Nephron progenitor cell (in vitro differentiated cells): ENCODE data around the gene COL21A1.

Experiments
- DNase-seq: peaks from one replicate; pipeline ENCODE4 v3.0.0; 2021
- H3K27ac Mint-ChIP-seq: 2 replicates; pipeline ENCODE4 v1.8.0; 2021; ENCODE audit warnings: mild to moderate bottlenecking, moderate library complexity, mixed read lengths
- H3K27me3 Mint-ChIP-seq: 2 replicates; pipeline ENCODE4 v1.8.0; 2021; ENCODE audit warnings: mild to moderate bottlenecking, low read depth, mixed read lengths; ENCODE audit not compliant: poor library complexity
- H3K36me3 Mint-ChIP-seq: 2 replicates; pipeline ENCODE4 v1.8.0; 2021; ENCODE audit warnings: low read depth, mixed read lengths
- H3K4me1 Mint-ChIP-seq: 2 replicates; pipeline ENCODE4 v1.8.0; 2021; ENCODE audit warnings: mixed read lengths
- H3K4me3 Mint-ChIP-seq: 2 replicates; pipeline ENCODE4 v1.8.0; 2021; ENCODE audit warnings: mild to moderate bottlenecking, moderate library complexity, mixed read lengths
- H3K9me3 Mint-ChIP-seq: 2 replicates; pipeline ENCODE4 v1.8.0; 2021; ENCODE audit warnings: mild to moderate bottlenecking, moderate library complexity, mixed read lengths
- TF ChIP-seq, protein P1 (sequence below): fragments of 200-600 bp; sonication (generic); IDR thresholded peaks from 2 replicates; pipeline ENCODE4 v1.5.0; 2021; ENCODE audit warnings: antibody characterized with exemption

COL21A1 gene

DNA sequence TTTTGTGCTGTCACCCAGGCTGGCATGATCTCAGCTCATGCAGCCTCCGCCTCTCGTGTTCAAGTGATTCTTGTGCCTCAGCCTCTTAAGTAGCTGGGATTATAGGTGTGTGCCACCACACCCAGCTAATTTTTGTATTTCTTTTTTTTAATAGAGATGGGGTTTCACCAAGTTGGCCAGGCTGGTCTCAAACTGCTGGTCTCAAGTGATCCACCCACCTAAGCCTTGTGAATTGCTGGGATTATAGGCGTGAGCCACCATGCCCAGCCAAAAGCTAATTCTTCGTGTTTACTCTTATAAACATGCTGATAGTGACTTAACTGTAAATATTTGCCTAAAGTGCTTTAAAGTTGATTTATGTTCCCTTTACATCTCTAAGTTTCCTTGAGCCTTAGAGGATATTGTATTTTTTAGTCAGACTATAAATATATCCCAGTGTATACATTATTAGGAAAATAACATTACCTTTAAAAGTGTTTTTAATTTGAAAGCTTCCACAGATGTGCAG lies 91.7 kb downstream of the COL21A1 start:
- no peak overlapping the region for H3K27ac Mint-ChIP-seq
- H3K4me3 Mint-ChIP-seq = no peak overlapping the region
- H3K27me3 Mint-ChIP-seq = no peaks in the 10 kb centered on the region

DNA sequence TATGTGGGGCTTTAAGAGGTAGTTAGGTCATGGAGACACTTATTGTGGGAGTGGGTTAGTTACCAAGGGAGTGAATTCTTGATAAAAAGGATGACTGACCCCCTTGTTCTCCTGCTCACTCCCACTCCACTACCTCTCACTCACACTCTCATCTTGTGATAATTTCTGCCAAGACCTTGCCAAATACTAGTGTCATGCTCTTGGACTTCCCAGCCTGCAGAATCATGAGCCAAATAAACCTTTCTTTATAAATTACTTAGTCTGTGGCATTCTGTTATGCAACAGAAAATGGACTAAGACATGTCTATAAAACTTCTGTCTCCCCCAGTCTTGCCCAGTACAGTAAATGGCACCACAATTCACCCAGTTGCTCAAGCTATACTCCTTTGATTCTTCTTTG lies 93.3 kb downstream of the COL21A1 start:
- Mint-ChIP-seq H3K27ac (no peak overlapping the region), H3K4me1 (peaks cover 13% of the 10 kb centered on the region), H3K27me3 (no peaks in the 10 kb centered on the region), H3K36me3 (no peaks in the 10 kb centered on the region), H3K9me3 (peaks cover 9% of the 10 kb centered on the region), H3K4me3 (no peak overlapping the region)
- TF ChIP-seq, protein P1, sequence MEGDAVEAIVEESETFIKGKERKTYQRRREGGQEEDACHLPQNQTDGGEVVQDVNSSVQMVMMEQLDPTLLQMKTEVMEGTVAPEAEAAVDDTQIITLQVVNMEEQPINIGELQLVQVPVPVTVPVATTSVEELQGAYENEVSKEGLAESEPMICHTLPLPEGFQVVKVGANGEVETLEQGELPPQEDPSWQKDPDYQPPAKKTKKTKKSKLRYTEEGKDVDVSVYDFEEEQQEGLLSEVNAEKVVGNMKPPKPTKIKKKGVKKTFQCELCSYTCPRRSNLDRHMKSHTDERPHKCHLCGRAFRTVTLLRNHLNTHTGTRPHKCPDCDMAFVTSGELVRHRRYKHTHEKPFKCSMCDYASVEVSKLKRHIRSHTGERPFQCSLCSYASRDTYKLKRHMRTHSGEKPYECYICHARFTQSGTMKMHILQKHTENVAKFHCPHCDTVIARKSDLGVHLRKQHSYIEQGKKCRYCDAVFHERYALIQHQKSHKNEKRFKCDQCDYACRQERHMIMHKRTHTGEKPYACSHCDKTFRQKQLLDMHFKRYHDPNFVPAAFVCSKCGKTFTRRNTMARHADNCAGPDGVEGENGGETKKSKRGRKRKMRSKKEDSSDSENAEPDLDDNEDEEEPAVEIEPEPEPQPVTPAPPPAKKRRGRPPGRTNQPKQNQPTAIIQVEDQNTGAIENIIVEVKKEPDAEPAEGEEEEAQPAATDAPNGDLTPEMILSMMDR = no peak
- no peak for DNase-seq

More for the DNA sequence above, 91.7 kb downstream of the COL21A1 start:
- TF ChIP-seq, protein P1 = no peak
- Mint-ChIP-seq H3K4me1 (peaks cover 13% of the 10 kb centered on the region), H3K9me3 (peaks cover 9% of the 10 kb centered on the region), H3K36me3 (no peaks in the 10 kb centered on the region)
- DNase-seq = no peak

DNA sequence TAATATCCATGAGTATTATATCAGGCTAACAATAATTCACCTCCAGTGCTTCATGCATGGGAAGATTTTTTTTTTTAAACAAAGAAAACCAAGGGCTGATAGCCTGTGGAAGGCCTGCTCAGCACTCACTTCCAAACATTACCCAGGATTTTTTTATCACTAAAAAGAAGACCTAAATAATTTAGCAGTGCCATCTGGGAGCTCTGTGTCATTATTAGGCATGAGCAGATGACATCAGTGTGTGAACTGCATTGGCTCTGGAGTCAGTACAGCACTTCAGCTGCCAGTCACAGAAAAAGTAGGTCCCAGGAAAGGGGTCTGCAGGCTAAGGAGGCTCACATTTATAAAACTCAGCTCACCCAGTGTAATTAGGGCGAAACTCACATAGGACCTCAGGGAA lies 94.8 kb downstream of the COL21A1 start:
- Mint-ChIP-seq H3K36me3 (no peaks in the 10 kb centered on the region), H3K4me1 (peaks cover 8% of the 10 kb centered on the region), H3K27ac (no peak overlapping the region), H3K9me3 (peaks cover 9% of the 10 kb centered on the region), H3K4me3 (no peak overlapping the region), H3K27me3 (no peaks in the 10 kb centered on the region)
- no peak for DNase-seq
- TF ChIP-seq, protein P1 = no peak

DNA sequence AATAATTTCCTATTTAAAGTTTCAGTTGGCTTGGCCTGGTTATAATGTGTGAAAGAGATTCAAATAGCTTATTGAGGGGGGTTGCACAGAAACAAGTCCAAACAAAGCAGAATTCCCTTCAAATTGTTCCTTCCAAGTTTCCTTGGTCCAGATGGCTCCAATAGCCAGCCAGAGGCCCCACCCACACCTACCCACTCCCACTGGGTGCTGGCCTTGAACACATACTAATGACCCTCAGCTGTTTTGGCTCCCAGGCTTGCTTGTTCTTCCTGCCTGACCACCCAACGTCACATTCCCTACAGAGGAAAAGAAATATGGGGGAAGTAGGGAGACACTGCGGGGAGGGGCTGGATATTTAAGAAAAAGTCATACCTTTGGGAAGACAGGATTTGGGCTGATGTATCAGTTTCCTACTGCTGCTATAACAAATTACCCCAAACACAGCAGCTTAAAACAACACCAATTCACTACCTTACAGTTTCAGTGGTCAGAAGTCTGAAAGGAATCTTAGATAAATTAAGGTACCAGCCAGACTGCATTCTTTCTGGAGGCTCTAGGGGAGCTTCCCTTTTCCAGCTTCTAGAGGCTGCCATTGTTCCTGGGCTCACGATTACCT lies 95.7 kb downstream of the COL21A1 start:
- no peaks in the 10 kb centered on the region for H3K36me3 Mint-ChIP-seq
- H3K9me3 Mint-ChIP-seq = peaks cover 9% of the 10 kb centered on the region
- no peaks in the 10 kb centered on the region for H3K27me3 Mint-ChIP-seq
- H3K4me1 Mint-ChIP-seq = peaks cover 8% of the 10 kb centered on the region
- H3K27ac Mint-ChIP-seq = no peak overlapping the region
- H3K4me3 Mint-ChIP-seq = no peak overlapping the region
- TF ChIP-seq, protein P1 = no peak
- DNase-seq = no peak

DNA sequence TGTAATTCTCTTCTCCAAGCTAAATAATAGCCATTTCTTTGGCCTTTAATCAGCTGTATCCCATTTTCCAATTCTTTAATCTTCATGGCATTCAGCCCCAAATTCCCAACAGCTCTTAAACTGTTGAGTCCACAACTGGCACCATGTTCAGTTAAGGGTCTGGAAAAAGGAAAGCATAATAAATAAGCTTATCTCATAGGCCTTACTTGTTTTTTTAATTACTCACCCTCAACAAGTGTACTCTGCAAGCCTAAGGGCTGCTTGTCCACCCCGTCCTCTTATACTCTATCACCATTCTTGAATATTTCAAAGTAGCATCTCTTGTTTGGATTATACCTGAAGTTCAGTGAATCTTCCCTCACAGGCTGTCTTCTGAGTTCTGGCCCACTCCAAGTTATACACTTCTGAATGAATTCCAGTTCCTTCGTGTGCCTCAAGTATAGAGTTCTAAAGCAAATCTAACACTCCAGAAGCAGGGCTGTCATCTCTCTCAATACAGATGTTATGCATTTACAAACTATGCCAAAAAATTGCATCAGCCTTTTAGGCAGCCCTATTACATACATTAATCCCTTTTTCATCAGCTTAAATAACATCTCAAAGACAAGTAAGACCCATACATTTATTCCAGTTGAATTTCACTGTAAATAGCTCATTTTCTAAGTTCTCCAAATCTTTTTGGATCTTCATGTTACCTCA lies 98.7 kb downstream of the COL21A1 start:
- H3K27me3 Mint-ChIP-seq = no peaks in the 10 kb centered on the region
- no peaks in the 10 kb centered on the region for H3K9me3 Mint-ChIP-seq
- no peak overlapping the region for H3K27ac Mint-ChIP-seq
- TF ChIP-seq, protein P1 = no peak
- no peak overlapping the region for H3K4me3 Mint-ChIP-seq
- no peak for DNase-seq
- no peaks in the 10 kb centered on the region for H3K4me1 Mint-ChIP-seq
- H3K36me3 Mint-ChIP-seq = no peaks in the 10 kb centered on the region

DNA sequence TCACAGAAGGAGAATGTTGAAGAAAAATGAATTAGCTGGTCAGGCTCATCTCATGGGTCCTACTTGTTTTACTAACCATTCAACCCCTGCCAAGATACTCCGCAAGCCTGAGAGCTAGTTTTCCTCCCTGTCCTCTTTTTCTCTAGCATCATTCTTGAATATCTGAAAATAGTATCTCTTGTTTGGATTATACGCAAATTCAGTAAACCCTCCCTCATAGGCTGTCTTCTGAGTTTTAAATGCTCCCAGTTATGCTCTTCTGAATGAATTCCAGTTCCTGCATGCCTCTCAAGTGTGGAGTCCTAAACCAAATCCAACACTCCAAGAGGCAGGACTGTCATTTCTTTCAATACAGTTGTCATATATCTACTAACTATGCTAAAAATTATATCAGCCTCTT lies 99.6 kb downstream of the COL21A1 start:
- DNase-seq = no peak
- Mint-ChIP-seq H3K27ac (no peak overlapping the region), H3K4me3 (no peak overlapping the region), H3K4me1 (no peaks in the 10 kb centered on the region), H3K27me3 (no peaks in the 10 kb centered on the region), H3K36me3 (no peaks in the 10 kb centered on the region), H3K9me3 (no peaks in the 10 kb centered on the region)
- TF ChIP-seq, protein P1 = no peak
